Lower leg skin (tissue), 4 donors: Measurements from ENCODE around the gene EML1. TPM values are rescaled to one million over a fixed set of nuclear protein-coding genes. Genes with fewer than 3 reads are reported as not detected.

Experiments used
- DNase-seq, 2 donors: peaks; one replicate each; pipeline ENCODE4 v3.0.0-alpha.2; 2019; ENCODE audit warnings: low spot score in 2 of 2
- H3K4me3 ChIP-seq: fragments of 200-600 bp; sonication (generic); 2 replicates; pipeline ENCODE4 v1.5.1; 2017; ENCODE audit warnings: mild to moderate bottlenecking, low read depth; ENCODE audit not compliant: poor library complexity, severe bottlenecking
- CTCF ChIP-seq, 3 donors: fragments of 450-650 bp; IDR thresholded peaks; one replicate each; pipeline ENCODE4 v1.5.1; 2016; ENCODE audit warnings: antibody characterized with exemption in 3 of 3, mild to moderate bottlenecking in 3 of 3, moderate library complexity in 2 of 3
- POLR2A ChIP-seq, 2 donors: fragments of 450-650 bp; IDR thresholded peaks; one replicate each; pipeline ENCODE4 v1.6.1; 2016 to 2017; ENCODE audit warnings: antibody characterized with exemption in 2 of 2, mild to moderate bottlenecking in 1 of 2, moderate library complexity in 1 of 2
- WGBS, 2 donors: methylation state at CpG; one replicate each; pipeline ENCODE4 v1.1.5; 2018; 5-methylcytosine and 5-hydroxymethylcytosine counted together
- intact Hi-C: fragments of 100-400 bp; cut with DNase I; formaldehyde crosslinking; loops from one replicate; pipeline ENCODE4 v1.15.0; 2023; ENCODE audit warnings: low total_unique reads
- total RNA-seq, 4 donors: library from RNA; depleted of rRNA; stranded (reverse); fragments of >200 nt; gene quantifications; one replicate each; pipeline ENCODE4 v1.1.0, GENCODE V29; 2016

EML1 gene
- total RNA-seq, 4 donors from 2014 or later, result 10.7 to 24.7 (median 21.3) TPM

DNA sequence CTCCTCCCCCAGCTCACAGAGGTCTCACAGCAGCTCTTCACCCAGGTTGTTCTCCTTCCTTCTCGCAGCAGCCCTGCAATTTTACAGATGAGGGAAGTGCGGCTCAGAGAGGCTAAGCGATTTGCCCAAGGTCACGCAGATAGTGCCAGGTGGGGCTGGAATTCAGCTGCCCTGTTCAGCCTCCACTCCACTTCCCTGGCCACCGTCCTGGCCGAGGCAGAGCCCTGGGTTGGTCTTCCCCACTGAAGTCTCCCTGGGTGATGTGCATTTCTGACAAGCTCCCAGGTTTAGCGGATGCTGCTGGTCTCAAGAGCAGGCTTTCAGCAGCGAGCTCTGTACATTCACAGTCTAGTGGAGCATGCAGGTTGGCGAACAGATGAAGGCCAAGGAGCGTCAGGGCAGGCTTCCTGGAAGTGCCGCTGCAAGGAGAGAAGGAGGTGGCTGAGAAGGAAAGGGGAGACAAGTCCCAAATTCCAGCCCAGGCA, 28.9 kb upstream of the EML1 start:
- intact Hi-C loops, result no loop called here
- DNase-seq, result no peak
- no peak overlapping the region for H3K4me3 ChIP-seq
- whole genome bisulfite sequencing, 2 donors, result 88 to 92% methylated on average over 11 of the region's 11 CpGs
- TF ChIP-seq POLR2A (IDR thresholded peaks at IDR 0.05), result no peak
- TF ChIP-seq CTCF (IDR thresholded peaks at IDR 0.05), result no peak

DNA sequence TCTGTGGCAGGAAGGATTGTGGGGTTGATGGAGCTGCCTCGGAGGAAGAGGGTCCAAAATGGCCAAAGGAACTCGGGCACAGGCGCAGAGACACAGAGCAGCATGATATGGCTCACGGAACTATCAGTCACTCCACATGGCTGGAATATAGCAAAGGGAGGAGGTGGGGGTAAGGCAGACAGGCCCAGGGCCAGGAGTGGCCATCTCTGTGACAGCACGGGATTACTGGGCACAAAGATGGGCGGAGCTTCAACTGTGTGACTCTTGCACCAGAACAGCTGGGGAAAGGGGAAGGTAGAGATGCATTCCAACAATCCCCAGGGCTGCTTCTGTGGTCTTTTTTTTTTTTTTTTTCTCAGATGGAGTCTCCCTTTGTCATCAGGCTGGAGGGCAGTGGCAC, 24.8 kb upstream of the EML1 start:
- no peak for TF ChIP-seq POLR2A (IDR thresholded peaks at IDR 0.05)
- no peak for TF ChIP-seq CTCF (IDR thresholded peaks at IDR 0.05)
- no peak overlapping the region for H3K4me3 ChIP-seq
- no peak for DNase-seq
- intact Hi-C loops, result no loop called here
- WGBS, 2 donors, result 80 to 83% methylated on average over 6 of the region's 6 CpGs

- no peak overlapping the region for H3K4me3 ChIP-seq
- DNase-seq, result no peak
- intact Hi-C loops, result no loop called here
- TF ChIP-seq POLR2A (IDR thresholded peaks at IDR 0.05), result no peak
- no peak for TF ChIP-seq CTCF (IDR thresholded peaks at IDR 0.05)
- WGBS, 2 donors, result 91 to 97% methylated on average over 6 of the region's 6 CpGs
Observed at GRCh38 chr14:99769123-99769522, 24.1 kb upstream of the EML1 start.

GRCh38 chr14:99769799-99770198, 23.4 kb upstream of the EML1 start:
- intact Hi-C loops, result no loop called here
- WGBS, 2 donors, result 75 to 89% methylated on average over 3 of the region's 3 CpGs
- TF ChIP-seq POLR2A (IDR thresholded peaks at IDR 0.05), result no peak

DNA sequence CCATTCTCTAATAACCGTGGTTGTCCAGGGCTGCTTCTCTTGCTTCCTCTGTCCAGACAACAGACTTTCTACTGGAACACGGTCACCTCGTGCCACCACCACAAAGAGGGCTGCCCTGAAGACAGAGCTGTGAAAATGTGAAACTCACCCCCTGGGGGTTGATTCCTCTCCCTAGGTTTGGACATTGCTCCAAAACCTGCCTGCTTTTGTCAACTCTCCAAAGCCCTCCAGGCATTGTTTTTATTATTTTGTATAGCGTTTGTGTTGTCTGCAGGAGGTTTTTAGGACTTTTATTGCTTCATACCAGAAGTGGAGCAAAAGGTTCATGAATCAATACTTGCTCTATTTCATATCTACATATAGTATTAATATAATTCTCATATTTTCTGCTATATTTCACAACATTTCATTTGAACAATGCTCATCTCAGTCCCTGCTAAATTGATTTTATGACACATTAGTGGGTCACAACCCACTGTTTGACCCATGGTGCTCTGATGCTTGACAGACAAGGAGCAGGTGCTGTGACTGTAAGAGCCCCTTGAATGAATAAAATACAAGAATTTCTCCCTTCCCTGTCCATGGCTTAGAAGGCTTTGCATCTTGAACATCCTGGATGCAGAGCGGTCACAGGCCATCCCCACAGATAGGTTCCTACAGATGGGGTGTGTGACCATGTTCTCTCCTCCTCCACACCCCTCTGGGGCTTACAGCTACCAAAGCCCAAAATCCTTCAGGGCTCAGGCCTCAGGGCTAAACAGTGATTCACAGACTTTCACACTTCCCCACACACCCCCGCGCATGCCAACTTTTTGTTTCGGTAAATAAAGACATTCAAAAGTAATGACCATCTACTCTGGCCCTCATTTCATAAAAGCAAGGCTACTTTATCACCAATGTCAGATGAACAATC, 20.6 kb upstream of the EML1 start:
- no peak overlapping the region for H3K4me3 ChIP-seq
- DNase-seq, result peak in 1 of 2 donors; percentile 66
- WGBS, 2 donors, result 68 to 69% methylated on average over 8 of the region's 8 CpGs
- TF ChIP-seq CTCF (IDR thresholded peaks at IDR 0.05) (no peak), POLR2A (IDR thresholded peaks at IDR 0.05) (no peak)
- intact Hi-C loops, result no loop called here

More at GRCh38 chr14:99769799-99770198, 23.4 kb upstream of the EML1 start:
- peak in 1 of 2 donors; percentile 40 for DNase-seq
- H3K4me3 ChIP-seq, result no peak overlapping the region
